Small intestine (tissue), 7 donors: Measurements from ENCODE around the gene SSR3. TPM values are rescaled to one million over a fixed set of nuclear protein-coding genes. Genes with fewer than 3 reads are reported as not detected.

ENCODE experiments used
- DNase-seq, 2 donors: peaks; one replicate each; pipeline versions ENCODE4 v3.0.0 to v3.0.0-alpha.2; 2013
- FAIRE-seq: peaks from 2 replicates; lab custom pipeline; 2012; peaks lifted over from hg19 to GRCh38; lab: Jason Lieb, UNC
- H3K27ac ChIP-seq, 3 donors: one replicate each; pipeline ENCODE4 v1.5.1; 2013; ENCODE audit warnings: low read length in 2 of 3, mild to moderate bottlenecking in 2 of 3, control low read depth in 1 of 3, inconsistent platforms in 1 of 3, low read depth in 1 of 3, moderate library complexity in 1 of 3
- H3K27me3 ChIP-seq, 3 donors: one replicate each; pipeline ENCODE4 v1.6.1; 2013; ENCODE audit warnings: low read length in 3 of 3, inconsistent platforms in 1 of 3; ENCODE audit not compliant: control insufficient read depth in 3 of 3, insufficient read depth in 3 of 3
- H3K36me3 ChIP-seq, 3 donors: one replicate each; pipeline ENCODE4 v1.6.1; 2013; ENCODE audit warnings: low read length in 3 of 3, inconsistent platforms in 1 of 3, low read depth in 1 of 3, mild to moderate bottlenecking in 1 of 3, moderate library complexity in 1 of 3; ENCODE audit not compliant: control insufficient read depth in 3 of 3, insufficient read depth in 2 of 3
- H3K4me1 ChIP-seq, 3 donors: one replicate each; pipeline ENCODE4 v1.6.1; 2013; ENCODE audit warnings: low read length in 2 of 3, inconsistent platforms in 1 of 3, low read depth in 1 of 3, mild to moderate bottlenecking in 1 of 3, moderate library complexity in 1 of 3; ENCODE audit not compliant: control insufficient read depth in 3 of 3, insufficient read depth in 2 of 3
- H3K4me3 ChIP-seq, 3 donors: one replicate each; pipeline ENCODE4 v1.5.1; 2013; ENCODE audit warnings: low read length in 3 of 3, control low read depth in 1 of 3, inconsistent platforms in 1 of 3, low read depth in 1 of 3, mild to moderate bottlenecking in 1 of 3, moderate library complexity in 1 of 3
- H3K9me3 ChIP-seq, 2 donors: one replicate each; pipeline ENCODE4 v1.6.1; 2013; ENCODE audit warnings: low read depth in 1 of 2, low read length in 1 of 2; ENCODE audit not compliant: control insufficient read depth in 2 of 2, insufficient read depth in 1 of 2
- WGBS, 3 donors: extraction: QIAGEN DNeasy Blood & Tissue Kit; methylation state at CpG; one replicate each; pipeline ENCODE4 v1.1.7; 2013; 5-methylcytosine and 5-hydroxymethylcytosine counted together
- polyA plus RNA-seq, 4 donors: library from polyadenylated mRNA; stranded (reverse) in 3 of 4; unstranded in 1 of 4; fragments of 200-250 nt in 3 of 4; fragments of 120-200 nt in 1 of 4; gene quantifications; one replicate each; pipeline versions ENCODE4 v1.2.1 to v1.2.3, GENCODE V29; 2013
- donor health status: healthy with polysubstance abuse.
- donor health status: control.
- donor health status: control.
- donor health status: Bipolar disorder and iron deficiency.
- donor health status: healthy.

Gene SSR3
- polyA plus RNA-seq, 4 donors: 31.3 to 143 (median 99.9) TPM

DNA sequence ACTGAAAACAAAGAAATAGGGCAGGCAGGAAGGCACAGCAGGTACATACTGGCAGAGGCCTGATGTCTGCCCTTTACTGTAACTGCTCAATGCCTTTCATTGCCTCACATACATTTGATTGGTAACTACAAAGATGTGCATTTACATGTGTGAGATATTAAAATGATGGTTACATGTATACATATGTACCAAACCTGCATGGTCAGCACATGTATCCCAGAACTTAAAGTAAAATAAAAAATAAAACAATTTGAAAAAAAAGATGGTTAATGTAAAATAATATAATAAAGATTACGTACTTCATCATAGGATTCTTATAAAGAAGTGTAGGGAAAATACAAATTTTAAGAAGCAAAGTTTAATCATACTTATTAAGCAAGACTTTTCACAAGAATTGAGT is 15.1 kb downstream of the SSR3 start:
- Histone ChIP-seq H3K4me1 (peaks cover 0 to 4% (median 0%) of the 10 kb centered on the region in 3 donors), H3K36me3 (peaks cover 5 to 10% (median 7%) of the 10 kb centered on the region in 3 donors), H3K27ac (no peak overlapping the region), H3K9me3 (no peaks in the 10 kb centered on the region), H3K4me3 (no peak overlapping the region), H3K27me3 (no peaks in the 10 kb centered on the region)
- DNase-seq (no peak), FAIRE-seq (no peak)
- WGBS, 3 donors: 91 to 99% (median 98%) methylated on average over 1 of the region's 1 CpG

DNA sequence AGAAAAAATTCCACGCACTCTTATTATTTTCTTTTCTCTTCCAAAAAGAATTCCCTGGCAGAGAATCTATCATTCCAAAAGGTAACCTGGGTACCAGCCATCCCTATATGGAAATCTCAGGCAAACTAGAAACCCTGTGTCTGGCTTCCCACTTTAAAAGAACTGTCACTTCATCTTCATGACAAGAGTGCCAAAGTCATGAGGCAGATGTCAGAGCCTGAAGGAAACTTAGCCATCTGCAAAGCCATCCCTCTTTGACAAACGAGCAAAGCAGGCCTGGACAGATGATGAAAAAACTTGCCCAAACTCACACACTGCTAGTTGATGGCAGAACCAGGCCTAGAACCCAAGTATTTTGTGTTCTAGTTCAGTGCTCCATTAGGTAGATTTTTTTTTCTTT is 15.9 kb downstream of the SSR3 start:
- DNase-seq: no peak
- Histone ChIP-seq H3K4me1 (peaks cover 0 to 4% (median 0%) of the 10 kb centered on the region in 3 donors), H3K27ac (no peak overlapping the region), H3K4me3 (no peak overlapping the region), H3K27me3 (no peaks in the 10 kb centered on the region), H3K9me3 (no peaks in the 10 kb centered on the region), H3K36me3 (peaks cover 5 to 10% (median 7%) of the 10 kb centered on the region in 3 donors)
- WGBS, 3 donors: 85 to 90% (median 89%) methylated on average over 2 of the region's 2 CpGs
- FAIRE-seq: no peak

DNA sequence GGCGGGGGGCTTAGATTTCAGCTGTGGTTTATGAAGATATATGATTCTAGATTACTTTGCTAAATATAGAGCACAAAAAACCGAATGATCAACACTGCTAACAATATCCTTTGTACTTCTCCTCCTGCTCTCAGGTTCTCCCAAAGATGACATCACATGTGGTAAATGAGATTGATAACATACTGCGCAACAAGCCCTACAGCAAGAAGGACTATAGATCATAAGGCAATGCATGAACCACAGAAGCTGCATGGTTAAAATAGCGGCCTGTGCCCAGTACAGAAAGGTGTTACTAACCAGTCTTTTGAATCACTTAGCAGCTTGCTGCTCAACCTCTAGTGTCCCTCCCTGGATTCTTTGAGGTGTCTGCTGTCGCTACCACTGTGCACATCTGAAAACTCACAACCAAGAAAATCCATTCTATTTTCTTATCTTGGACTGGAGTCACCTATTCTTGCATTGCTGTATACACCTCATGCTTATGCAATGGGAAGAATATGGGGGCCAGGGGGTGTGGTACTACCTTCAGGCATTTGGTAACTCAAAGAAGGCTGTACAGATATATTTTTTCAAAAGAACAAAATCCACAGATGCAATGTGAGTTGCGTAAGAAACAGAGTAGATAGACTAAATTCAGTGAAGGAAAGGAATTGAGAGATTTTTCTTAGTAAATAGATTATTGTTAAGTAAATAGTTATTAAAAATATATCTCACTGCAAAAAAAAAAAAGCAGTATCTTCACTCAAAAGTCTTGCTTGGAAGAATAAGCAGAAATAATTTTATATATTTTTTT is 18.2 kb downstream of the SSR3 start:
- no peak for FAIRE-seq
- 88 to 91% (median 89%) methylated on average over 6 of the region's 6 CpGs for WGBS, 3 donors
- Histone ChIP-seq H3K27ac (no peak overlapping the region), H3K36me3 (peaks cover 0 to 5% (median 2%) of the 10 kb centered on the region in 3 donors), H3K27me3 (no peaks in the 10 kb centered on the region), H3K4me3 (no peak overlapping the region), H3K4me1 (peaks cover 0 to 4% (median 0%) of the 10 kb centered on the region in 3 donors), H3K9me3 (no peaks in the 10 kb centered on the region)
- peak in 1 of 2 donors; percentile 29 for DNase-seq

DNA sequence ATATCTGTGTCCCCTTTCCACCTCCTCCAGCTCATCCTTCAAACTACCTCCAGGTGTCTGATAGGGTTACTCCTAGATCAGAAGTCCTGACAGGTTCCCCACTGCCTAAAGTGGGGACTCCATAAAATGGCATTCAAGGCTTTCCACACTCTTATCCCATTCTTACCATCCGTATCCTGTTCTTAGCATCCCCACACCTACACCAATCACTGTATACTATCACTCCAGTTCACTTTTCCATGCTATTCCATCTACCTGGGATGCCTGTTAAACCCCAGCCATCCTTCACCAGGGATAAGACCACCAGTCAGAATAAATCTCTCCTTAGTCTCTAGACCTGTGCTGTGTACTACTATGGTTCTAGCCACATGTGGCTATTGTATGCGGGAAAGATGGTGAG is 19.1 kb downstream of the SSR3 start:
- Histone ChIP-seq H3K27me3 (no peaks in the 10 kb centered on the region), H3K36me3 (peaks cover 0 to 2% (median 2%) of the 10 kb centered on the region in 3 donors), H3K4me1 (peaks cover 0 to 4% (median 0%) of the 10 kb centered on the region in 3 donors), H3K27ac (peak overlapping the region in 1 of 3 donors; percentile 42), H3K4me3 (no peak overlapping the region), H3K9me3 (no peaks in the 10 kb centered on the region)
- DNase-seq: no peak
- 96 to 100% (median 100%) methylated on average over 2 of the region's 2 CpGs for WGBS, 3 donors
- FAIRE-seq: no peak

DNA sequence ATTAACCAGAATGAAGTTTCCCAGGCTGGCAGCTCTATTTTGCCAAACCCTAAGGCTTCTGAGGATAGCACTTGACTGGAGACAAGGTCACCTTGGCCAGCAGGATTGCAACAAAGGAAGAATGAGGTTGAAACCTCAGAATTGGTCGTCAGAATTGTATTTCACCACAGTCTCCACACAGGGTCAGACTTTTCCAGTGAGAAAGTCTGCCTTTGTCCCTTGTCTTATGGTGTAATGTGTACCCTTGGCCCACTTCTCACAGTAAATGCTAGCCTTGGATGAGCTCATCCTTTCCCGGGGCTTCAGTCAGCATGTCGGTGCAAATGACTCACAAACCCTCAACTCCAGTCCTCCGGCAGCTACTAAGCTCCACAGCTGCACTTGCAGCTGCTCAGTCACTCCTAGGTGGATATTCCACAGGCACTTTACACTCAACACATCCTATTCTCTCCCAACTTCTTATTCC is 19.7 kb downstream of the SSR3 start:
- 11 to 32% (median 29%) methylated on average over 4 of the region's 4 CpGs for WGBS, 3 donors
- FAIRE-seq (no peak), DNase-seq (peak; percentile 20 to 92)

DNA sequence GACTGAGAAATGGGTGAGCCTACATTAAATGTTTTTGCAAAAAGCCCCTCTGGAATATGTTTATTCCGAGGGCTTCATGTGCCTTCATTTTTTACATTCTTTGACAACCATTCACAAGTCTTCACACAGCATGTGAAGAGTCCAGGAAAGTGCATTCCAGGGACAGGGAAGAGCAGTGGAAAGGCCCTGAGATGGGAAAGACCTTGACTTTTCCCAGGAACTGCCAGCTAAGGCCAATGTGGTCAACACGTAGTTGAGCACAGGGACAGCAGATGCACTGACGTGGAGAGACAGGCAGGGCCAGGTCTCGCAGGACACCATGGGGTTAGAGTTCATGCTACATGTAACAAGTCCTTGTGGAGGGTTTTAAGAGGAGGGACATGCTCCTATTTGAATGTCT is 21.7 kb downstream of the SSR3 start:
- Histone ChIP-seq H3K36me3 (peaks cover 0 to 2% (median 0%) of the 10 kb centered on the region in 3 donors), H3K27me3 (no peaks in the 10 kb centered on the region), H3K4me1 (peaks cover 0 to 4% (median 0%) of the 10 kb centered on the region in 3 donors), H3K9me3 (no peaks in the 10 kb centered on the region), H3K27ac (no peak overlapping the region), H3K4me3 (no peak overlapping the region)
- 81 to 92% (median 84%) methylated on average over 4 of the region's 4 CpGs for WGBS, 3 donors
- FAIRE-seq (no peak), DNase-seq (no peak)

More for the DNA sequence above, 19.7 kb downstream of the SSR3 start:
- Histone ChIP-seq H3K27ac (peak overlapping the region in 2 of 3 donors; percentile 9 to 42), H3K4me3 (no peak overlapping the region), H3K27me3 (no peaks in the 10 kb centered on the region), H3K9me3 (no peaks in the 10 kb centered on the region), H3K4me1 (peaks cover 0 to 4% (median 0%) of the 10 kb centered on the region in 3 donors), H3K36me3 (peaks cover 0 to 2% (median 2%) of the 10 kb centered on the region in 3 donors)

DNA sequence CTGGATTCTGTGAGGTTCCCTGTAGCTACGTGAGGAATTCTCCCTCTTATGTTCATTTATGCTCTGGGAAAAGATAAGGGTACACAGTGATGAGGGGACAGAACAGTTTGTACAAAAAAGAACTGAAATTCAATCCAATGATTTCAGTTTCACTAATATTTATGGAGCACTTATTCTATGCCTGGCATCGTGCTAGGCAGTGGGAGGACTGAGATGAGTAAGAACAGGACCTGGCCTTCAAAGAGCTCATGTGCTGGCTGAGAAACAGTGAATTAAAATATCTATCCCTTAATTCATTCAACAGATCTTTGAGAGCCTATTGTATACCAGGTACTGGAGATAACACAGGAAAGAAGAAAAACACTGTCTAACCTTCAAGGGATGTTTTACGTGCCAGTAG is 22.2 kb downstream of the SSR3 start:
- H3K36me3 ChIP-seq: no peaks in the 10 kb centered on the region
- 58 to 59% (median 58%) methylated on average over 3 of the region's 3 CpGs for WGBS, 3 donors

DNA sequence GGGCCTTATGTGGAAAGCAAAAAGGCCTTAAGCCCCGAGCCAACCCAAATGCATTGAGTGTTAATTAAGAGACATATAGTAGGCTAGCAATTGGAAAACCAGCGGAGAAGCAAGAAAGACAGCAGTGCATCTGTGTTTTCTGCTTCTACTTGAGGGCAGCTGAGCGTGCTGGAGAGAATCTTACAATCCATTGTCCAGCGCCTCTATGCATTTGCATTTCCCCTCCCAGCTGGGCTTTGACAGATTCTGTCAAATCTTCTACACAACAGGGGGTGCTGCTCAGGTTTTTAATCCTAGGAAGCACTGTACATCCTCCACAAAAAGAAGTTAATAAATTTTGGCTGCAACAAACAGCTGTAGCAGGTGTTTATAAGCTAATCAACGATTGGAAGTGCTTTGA is 23.9 kb downstream of the SSR3 start:
- FAIRE-seq: no peak
- WGBS, 3 donors: 81 to 83% (median 82%) methylated on average over 5 of the region's 5 CpGs
- DNase-seq: no peak

More for the DNA sequence above, 22.2 kb downstream of the SSR3 start:
- FAIRE-seq (no peak), DNase-seq (no peak)
- Histone ChIP-seq H3K27ac (no peak overlapping the region), H3K9me3 (no peaks in the 10 kb centered on the region), H3K4me3 (no peak overlapping the region), H3K27me3 (no peaks in the 10 kb centered on the region), H3K4me1 (peaks cover 0 to 4% (median 0%) of the 10 kb centered on the region in 3 donors)

More for the DNA sequence above, 23.9 kb downstream of the SSR3 start:
- H3K36me3 ChIP-seq: no peaks in the 10 kb centered on the region
- no peaks in the 10 kb centered on the region for H3K27me3 ChIP-seq
- no peaks in the 10 kb centered on the region for H3K9me3 ChIP-seq
- peaks cover 0 to 4% (median 0%) of the 10 kb centered on the region in 3 donors for H3K4me1 ChIP-seq
- no peak overlapping the region for H3K4me3 ChIP-seq
- H3K27ac ChIP-seq: no peak overlapping the region
